Islet of Langerhans (tissue), 1 donor: ENCODE data around the gene HNRNPAB.

Experiments
- FAIRE-seq: peaks from one replicate; lab custom pipeline; 2011; peaks lifted over from hg19 to GRCh38; lab: Jason Lieb, UNC

Gene HNRNPAB

GRCh38 chr5:178204182-178204934, at the start of gene HNRNPAB:
TSS of gene HNRNPAB (plus strand) at chr5:178204533. CDS start at chr5:178204838, 305 bp downstream.
- FAIRE-seq = no peak

- FAIRE-seq = no peak
Observed at GRCh38 chr5:178155065-178155464, 49.3 kb upstream of the HNRNPAB start.

- no peak for FAIRE-seq
Observed at GRCh38 chr5:178160176-178160575, 44.2 kb upstream of the HNRNPAB start.

GRCh38 chr5:178162481-178162880, 41.9 kb upstream of the HNRNPAB start:
- no peak for FAIRE-seq

GRCh38 chr5:178163772-178164735, 40.3 kb upstream of the HNRNPAB start:
- no peak for FAIRE-seq

GRCh38 chr5:178165581-178165980, 38.8 kb upstream of the HNRNPAB start:
- FAIRE-seq = no peak

- no peak for FAIRE-seq
Observed at GRCh38 chr5:178170455-178170854, 33.9 kb upstream of the HNRNPAB start.

GRCh38 chr5:178174456-178174855, 29.9 kb upstream of the HNRNPAB start:
- FAIRE-seq = no peak

GRCh38 chr5:178176791-178177190, 27.5 kb upstream of the HNRNPAB start:
- no peak for FAIRE-seq

- FAIRE-seq = no peak
Observed at GRCh38 chr5:178177569-178177968, 26.8 kb upstream of the HNRNPAB start.

- FAIRE-seq = no peak
Observed at GRCh38 chr5:178180141-178180863, 24.0 kb upstream of the HNRNPAB start.

GRCh38 chr5:178182158-178182876, 22.0 kb upstream of the HNRNPAB start:
- no peak for FAIRE-seq

- no peak for FAIRE-seq
Observed at GRCh38 chr5:178186427-178186826, 17.9 kb upstream of the HNRNPAB start.

GRCh38 chr5:178187014-178187413, 17.3 kb upstream of the HNRNPAB start, which contains the start of gene GMCL2:
TSS of gene GMCL2 (minus strand) at chr5:178187371. CDS start at chr5:178187299, 72 bp downstream.
- no peak for FAIRE-seq

GRCh38 chr5:178189433-178189832, 14.9 kb upstream of the HNRNPAB start:
- FAIRE-seq = no peak

GRCh38 chr5:178191661-178192060, 12.7 kb upstream of the HNRNPAB start:
- no peak for FAIRE-seq

GRCh38 chr5:178192244-178192643, 12.1 kb upstream of the HNRNPAB start:
- no peak for FAIRE-seq

- FAIRE-seq = no peak
Observed at GRCh38 chr5:178192787-178193186, 11.5 kb upstream of the HNRNPAB start.

- FAIRE-seq = no peak
Observed at GRCh38 chr5:178193251-178193809, 11.0 kb upstream of the HNRNPAB start.

- no peak for FAIRE-seq
Observed at GRCh38 chr5:178194026-178194425, 10.3 kb upstream of the HNRNPAB start.

- FAIRE-seq = no peak
Observed at GRCh38 chr5:178196281-178196812, 8.0 kb upstream of the HNRNPAB start.
